ENCODE results near the gene MAPRE3. TPM values are rescaled to one million over a fixed set of nuclear protein-coding genes. Genes with fewer than 3 reads are reported as not detected.

Gene MAPRE3
- total RNA-seq, 2 experiments from 2014 or later, result 1.6 to 1.7 TPM

DNA sequence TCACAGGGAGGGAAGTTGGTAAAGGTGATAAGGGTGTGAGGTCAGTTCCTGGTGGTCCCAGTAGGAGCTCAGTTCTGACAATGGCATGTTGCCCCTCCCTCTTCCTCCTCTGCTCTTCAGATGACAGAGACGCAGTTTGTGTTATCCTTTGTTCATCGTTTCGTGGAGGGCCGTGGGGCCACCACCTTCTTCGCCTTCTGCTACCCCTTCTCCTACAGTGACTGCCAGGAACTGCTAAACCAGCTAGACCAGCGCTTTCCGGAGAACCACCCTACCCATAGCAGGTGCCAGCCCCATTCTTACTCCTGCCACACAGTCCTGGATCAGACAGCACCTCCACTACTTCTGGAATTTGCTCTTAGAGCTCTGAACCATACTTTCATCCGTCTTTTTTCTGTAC, 83.3 kb downstream of the MAPRE3 start:
- Mint-ChIP-seq H3K9me3 (no peaks in the 10 kb centered on the region), H3K36me3 (ENCODE audit: low read depth) (peaks cover 11% of the 10 kb centered on the region), H3K4me3 (no peak overlapping the region), H3K27ac (no peak overlapping the region), H3K27me3 (peaks cover 6% of the 10 kb centered on the region), H3K4me1 (ENCODE audit: low read depth) (peaks cover 15% of the 10 kb centered on the region)
- DNase-seq, result no peak
- ChIA-PET CTCF (interaction anchor here (1.3 to 2.1 kb wide), 4 partner anchors 9 to 208 kb away, joined by 3 to 5 read pairs (median 4); partner anchors contain the start of gene OST4), POLR2A (interaction anchor here (1.1 to 2.3 kb wide), 7 partner anchors 9 to 31 kb away, joined by 3 to 8 read pairs (median 4); partner anchors contain the start of gene OST4)
- intact Hi-C loops (cut with micrococcal nuclease), result no loop called here
- no peak for ATAC-seq
- TF ChIP-seq, protein P1, sequence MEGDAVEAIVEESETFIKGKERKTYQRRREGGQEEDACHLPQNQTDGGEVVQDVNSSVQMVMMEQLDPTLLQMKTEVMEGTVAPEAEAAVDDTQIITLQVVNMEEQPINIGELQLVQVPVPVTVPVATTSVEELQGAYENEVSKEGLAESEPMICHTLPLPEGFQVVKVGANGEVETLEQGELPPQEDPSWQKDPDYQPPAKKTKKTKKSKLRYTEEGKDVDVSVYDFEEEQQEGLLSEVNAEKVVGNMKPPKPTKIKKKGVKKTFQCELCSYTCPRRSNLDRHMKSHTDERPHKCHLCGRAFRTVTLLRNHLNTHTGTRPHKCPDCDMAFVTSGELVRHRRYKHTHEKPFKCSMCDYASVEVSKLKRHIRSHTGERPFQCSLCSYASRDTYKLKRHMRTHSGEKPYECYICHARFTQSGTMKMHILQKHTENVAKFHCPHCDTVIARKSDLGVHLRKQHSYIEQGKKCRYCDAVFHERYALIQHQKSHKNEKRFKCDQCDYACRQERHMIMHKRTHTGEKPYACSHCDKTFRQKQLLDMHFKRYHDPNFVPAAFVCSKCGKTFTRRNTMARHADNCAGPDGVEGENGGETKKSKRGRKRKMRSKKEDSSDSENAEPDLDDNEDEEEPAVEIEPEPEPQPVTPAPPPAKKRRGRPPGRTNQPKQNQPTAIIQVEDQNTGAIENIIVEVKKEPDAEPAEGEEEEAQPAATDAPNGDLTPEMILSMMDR (IDR thresholded peaks at IDR 0.05), result no peak

DNA sequence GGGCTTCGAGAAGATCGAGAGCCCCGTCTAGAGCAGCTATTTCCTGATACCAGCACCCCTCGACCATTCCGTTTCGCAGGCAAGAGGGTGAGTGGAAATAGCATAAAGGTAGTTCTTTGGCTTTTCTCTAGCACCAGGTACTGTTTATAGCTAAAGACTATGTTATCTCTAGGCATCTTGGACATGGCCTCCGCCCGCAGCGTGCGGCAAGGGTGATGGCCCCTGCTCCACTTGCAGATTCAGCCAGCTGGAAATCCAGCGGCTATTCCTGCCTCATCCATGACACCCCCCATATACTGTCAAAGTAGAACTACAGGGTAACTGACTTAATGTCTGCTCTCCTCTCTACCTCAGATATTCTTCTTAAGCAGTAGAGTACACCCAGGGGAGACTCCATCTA, 84.3 kb downstream of the MAPRE3 start:
- peaks cover 11% of the 10 kb centered on the region for H3K4me1 Mint-ChIP-seq (ENCODE audit: low read depth)
- peaks cover 16% of the 10 kb centered on the region for H3K36me3 Mint-ChIP-seq (ENCODE audit: low read depth)
- no peak for ATAC-seq
- intact Hi-C loops (cut with micrococcal nuclease), result no loop called here
- DNase-seq, result no peak
- no peak overlapping the region for H3K27ac Mint-ChIP-seq
- H3K9me3 Mint-ChIP-seq, result no peaks in the 10 kb centered on the region
- H3K4me3 Mint-ChIP-seq, result no peak overlapping the region
- POLR2A ChIA-PET, result interaction anchor here (0.6 to 2.1 kb wide), 7 partner anchors 8 to 158 kb away, joined by 3 to 8 read pairs (median 3); no protein-coding TSS in a partner anchor
- peaks cover 6% of the 10 kb centered on the region for H3K27me3 Mint-ChIP-seq
- CTCF ChIA-PET, result interaction anchor here (1.1 to 1.8 kb wide), 4 partner anchors 11 to 17 kb away, joined by 3 to 5 read pairs (median 3); partner anchors contain the start of gene OST4
- TF ChIP-seq, protein P1 (IDR thresholded peaks at IDR 0.05), result no peak

DNA sequence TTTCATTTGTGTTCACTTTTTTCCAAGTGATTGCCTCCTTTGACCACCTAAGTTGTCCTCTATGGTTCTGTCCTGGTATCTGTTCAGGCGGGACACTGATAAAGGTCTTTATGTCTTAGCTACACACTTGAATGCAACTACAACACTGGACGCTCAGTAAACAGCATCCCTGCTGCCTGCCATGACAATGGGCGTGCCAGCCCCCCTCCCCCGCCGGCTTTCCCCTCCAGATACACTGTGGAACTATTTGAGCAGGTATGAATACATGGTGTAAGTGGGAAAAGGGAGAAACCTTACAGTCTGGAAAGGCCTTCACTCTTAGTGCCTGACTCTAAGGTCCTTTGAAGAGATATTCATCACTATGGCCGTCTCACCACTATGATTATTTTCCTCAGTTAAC, 86.7 kb downstream of the MAPRE3 start:
- intact Hi-C loops (cut with micrococcal nuclease), result no loop called here
- CTCF ChIA-PET, result interaction anchor here (1.2 kb wide), 1 partner anchor 211 kb away, joined by 3 read pairs; no protein-coding TSS in a partner anchor
- peaks cover 3% of the 10 kb centered on the region for H3K4me1 Mint-ChIP-seq (ENCODE audit: low read depth)
- POLR2A ChIA-PET, result interaction anchor here (1.2 to 1.7 kb wide), 3 partner anchors 9 to 17 kb away, joined by 4 to 7 read pairs (median 4); no protein-coding TSS in a partner anchor
- no peaks in the 10 kb centered on the region for H3K9me3 Mint-ChIP-seq
- peaks cover 8% of the 10 kb centered on the region for H3K36me3 Mint-ChIP-seq (ENCODE audit: low read depth)
- H3K27me3 Mint-ChIP-seq, result no peaks in the 10 kb centered on the region
- no peak for ATAC-seq
- H3K4me3 Mint-ChIP-seq, result no peak overlapping the region
- DNase-seq, result no peak
- TF ChIP-seq, protein P1 (IDR thresholded peaks at IDR 0.05), result no peak
- no peak overlapping the region for H3K27ac Mint-ChIP-seq

DNA sequence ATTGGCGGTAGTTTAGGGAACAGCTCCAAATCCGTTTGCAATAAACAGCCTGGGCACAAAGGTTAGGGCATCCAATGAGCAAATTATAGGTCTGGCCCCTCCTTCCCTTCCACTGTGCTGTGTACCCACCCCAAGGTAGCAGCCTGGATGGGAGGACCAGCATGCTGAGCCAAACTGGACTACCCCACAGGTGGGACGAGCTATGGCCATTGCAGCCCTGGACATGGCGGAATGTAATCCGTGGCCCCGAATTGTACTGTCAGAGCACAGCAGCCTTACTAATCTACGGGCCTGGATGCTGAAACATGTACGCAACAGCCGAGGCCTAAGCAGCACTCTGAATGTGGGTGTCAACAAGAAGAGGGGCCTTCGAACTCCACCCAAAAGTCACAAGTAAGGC, 87.8 kb downstream of the MAPRE3 start:
- TF ChIP-seq, protein P1 (IDR thresholded peaks at IDR 0.05), result no peak
- Mint-ChIP-seq H3K27me3 (no peaks in the 10 kb centered on the region), H3K4me1 (ENCODE audit: low read depth) (no peaks in the 10 kb centered on the region), H3K4me3 (no peak overlapping the region), H3K27ac (no peak overlapping the region), H3K36me3 (ENCODE audit: low read depth) (peaks cover 14% of the 10 kb centered on the region), H3K9me3 (no peaks in the 10 kb centered on the region)
- POLR2A ChIA-PET, result interaction anchor here (0.6 to 2.5 kb wide), 7 partner anchors 10 to 62 kb away, joined by 3 to 12 read pairs (median 3); no protein-coding TSS in a partner anchor
- intact Hi-C loops (cut with micrococcal nuclease), result no loop called here
- CTCF ChIA-PET, result interaction anchor here (1.1 kb wide), 1 partner anchor 16 kb away, joined by 3 read pairs; no protein-coding TSS in a partner anchor
- ATAC-seq (no peak), DNase-seq (no peak)

DNA sequence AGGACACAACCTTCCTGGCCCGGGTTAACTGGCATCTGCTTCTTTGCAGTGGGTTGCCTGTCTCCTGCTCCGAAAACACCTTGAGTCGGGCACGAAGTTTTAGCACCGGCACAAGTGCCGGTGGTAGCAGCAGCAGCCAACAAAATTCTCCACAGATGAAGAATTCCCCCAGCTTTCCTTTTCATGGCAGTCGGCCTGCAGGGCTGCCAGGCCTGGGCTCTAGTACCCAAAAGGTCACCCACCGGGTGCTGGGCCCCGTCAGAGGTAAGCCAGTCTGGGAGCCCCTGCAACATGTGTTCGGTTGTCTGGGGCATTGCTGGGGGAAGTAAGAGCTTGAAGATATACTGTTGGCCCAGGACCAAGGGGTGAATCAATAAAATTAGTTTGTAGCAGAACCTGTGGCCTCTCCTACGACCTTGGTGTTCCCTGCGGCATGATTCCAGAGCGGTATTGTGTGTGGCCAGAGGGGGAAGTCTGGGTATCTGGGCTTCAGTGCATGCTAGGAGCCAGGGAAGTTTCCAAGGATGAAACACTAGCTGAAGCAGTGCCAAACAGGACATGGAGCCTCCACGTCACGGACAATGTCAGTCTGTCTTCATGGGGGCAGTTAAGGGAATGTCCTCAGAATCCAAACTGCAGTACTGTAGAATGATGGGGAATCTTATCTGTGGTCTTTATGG, 88.8 kb downstream of the MAPRE3 start:
- no peak overlapping the region for H3K27ac Mint-ChIP-seq
- peaks cover 14% of the 10 kb centered on the region for H3K36me3 Mint-ChIP-seq (ENCODE audit: low read depth)
- H3K4me3 Mint-ChIP-seq, result no peak overlapping the region
- no peaks in the 10 kb centered on the region for H3K4me1 Mint-ChIP-seq (ENCODE audit: low read depth)
- TF ChIP-seq, protein P1 (IDR thresholded peaks at IDR 0.05), result no peak
- DNase-seq, result no peak
- no peaks in the 10 kb centered on the region for H3K27me3 Mint-ChIP-seq
- POLR2A ChIA-PET, result interaction anchor here (0.8 to 5.0 kb wide), 5 partner anchors 9 to 34 kb away, joined by 3 to 27 read pairs (median 4); partner anchors contain the start of gene OST4
- no peaks in the 10 kb centered on the region for H3K9me3 Mint-ChIP-seq
- ATAC-seq, result no peak
- intact Hi-C loops (cut with micrococcal nuclease), result no loop called here
- CTCF ChIA-PET, result interaction anchor here (0.9 to 1.1 kb wide), 3 partner anchors 12 to 97 kb away, joined by 3 to 4 read pairs (median 3); partner anchors contain the start of gene OST4

All from activated CD8-positive, alpha-beta T cell treated with anti-CD3 and anti-CD28 coated beads for 36 hours (primary cell).